ENCODE data around the gene PDAP1. TPM values are rescaled to one million over a fixed set of nuclear protein-coding genes. Genes with fewer than 3 reads are reported as not detected.
"Not testable (repeated sequence)": the region's sequence is repeated elsewhere in the genome, so short reads cannot be mapped to it uniquely, and the experiment has no call there.

PDAP1 gene
- total and polyA plus RNA-seq, 7 experiments from 2014 or later: 38.4 to 104 (median 43.4) TPM

DNA sequence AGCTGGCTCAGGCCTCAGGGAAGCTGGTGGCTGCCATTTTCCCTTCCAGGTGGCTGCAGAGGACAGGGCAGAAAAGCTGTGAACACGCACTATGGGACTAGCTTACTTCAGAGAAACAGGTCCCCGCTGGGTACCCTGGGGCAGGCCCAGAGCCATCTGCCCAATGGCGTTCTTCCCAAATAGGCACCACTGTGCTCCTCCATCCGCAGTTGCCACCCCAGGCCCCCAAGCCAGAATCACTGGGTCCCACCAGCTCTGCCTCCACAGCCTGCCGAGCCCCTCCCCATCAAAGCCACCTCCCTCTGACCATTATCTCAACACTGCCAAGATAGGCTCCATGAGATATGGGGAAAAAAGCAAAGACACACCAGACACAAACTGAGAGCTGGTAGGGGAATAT is 11.8 kb upstream of the PDAP1 start:
- peaks cover 3 to 30% (median 9%) of the 10 kb centered on the region in 5 donors for H3K36me3 Mint-ChIP-seq
- POLR2A ChIA-PET: interaction anchor here (1.4 kb wide), 1 partner anchor 11 kb away, joined by 5 read pairs; the partner anchor contains the start of genes BUD31 and PDAP1

DNA sequence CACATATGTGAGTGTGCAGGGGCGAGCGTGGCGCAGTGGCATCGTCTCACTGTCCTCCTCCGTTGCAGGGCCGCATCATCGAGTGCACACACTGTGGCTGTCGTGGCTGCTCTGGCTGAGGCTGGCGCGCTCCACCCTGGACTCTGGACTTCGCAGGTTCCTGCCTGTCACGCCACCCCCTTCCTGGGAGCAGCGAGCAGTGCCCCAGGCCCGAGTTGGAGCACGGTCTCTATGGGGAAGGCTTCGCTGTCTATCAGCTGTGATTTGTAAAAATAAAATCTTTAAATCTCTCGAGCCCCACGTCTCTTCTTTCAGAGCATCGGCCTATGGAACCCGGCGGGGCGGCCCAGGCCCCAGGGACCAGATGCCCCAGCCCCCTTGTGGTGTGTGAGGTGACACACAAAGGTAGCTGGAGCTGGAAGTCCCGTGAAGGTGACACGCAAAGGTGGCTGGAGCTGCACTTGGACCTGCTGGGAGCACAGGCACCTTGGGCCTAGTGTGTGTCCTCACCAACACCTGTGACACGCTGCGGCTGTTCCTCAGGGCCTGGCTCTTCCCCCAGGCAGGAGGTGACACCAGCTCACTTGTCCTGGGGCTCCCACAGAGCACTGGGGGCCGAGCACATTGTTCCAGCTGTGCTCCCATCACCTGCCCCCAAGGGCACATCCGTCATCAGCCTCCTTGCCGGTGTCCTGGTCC is 11.1 kb upstream of the PDAP1 start:
- peak; percentile 28 for ATAC-seq
- Mint-ChIP-seq H3K27me3 (no peaks in the 10 kb centered on the region), H3K4me1 (peaks cover 0 to 7% (median 0%) of the 10 kb centered on the region in 7 donors), H3K36me3 (peaks cover 7 to 36% (median 15%) of the 10 kb centered on the region in 5 donors), H3K4me3 (no peak overlapping the region), H3K27ac (peak overlapping the region in 1 of 9 donors; percentile 30), H3K9me3 (peaks cover 0 to 1% (median 0%) of the 10 kb centered on the region in 11 donors)
- intact Hi-C loops (cut with micrococcal nuclease): no loop called here
- CTCF ChIA-PET: interaction anchor here (1.4 kb wide), 1 partner anchor 54 kb away, joined by 4 read pairs; no protein-coding TSS in a partner anchor
- H3K9me3 ChIP-seq (ENCODE audit: control insufficient read depth in 2 of 3, low read length in 3 of 3): no peaks in the 10 kb centered on the region
- no peak overlapping the region for H3K27ac ChIP-seq (ENCODE audit: low read depth, low read length)
- no peaks in the 10 kb centered on the region for H3K27me3 ChIP-seq (ENCODE audit: control insufficient read depth in 2 of 2, insufficient read depth in 2 of 2, low read length in 2 of 2)
- H3K4me1 ChIP-seq (ENCODE audit: control insufficient read depth in 2 of 2, insufficient read depth in 2 of 2, low read length in 2 of 2): no peaks in the 10 kb centered on the region
- peaks cover 13 to 89% (median 17%) of the 10 kb centered on the region in 3 experiments for H3K36me3 ChIP-seq (ENCODE audit: control insufficient read depth in 2 of 3, insufficient read depth in 3 of 3, low read length in 3 of 3)
- POLR2A ChIA-PET: interaction anchor here (1.4 kb wide), 1 partner anchor 11 kb away, joined by 5 read pairs; the partner anchor contains the start of genes BUD31 and PDAP1
- no peak overlapping the region for H3K4me3 ChIP-seq (ENCODE audit: low read length)
- no peak for DNase-seq

More for the DNA sequence above, 11.8 kb upstream of the PDAP1 start:
- intact Hi-C loops (cut with micrococcal nuclease): no loop called here
- Mint-ChIP-seq H3K27me3 (no peaks in the 10 kb centered on the region), H3K27ac (peak overlapping the region in 2 of 9 donors; percentile 26 to 59), H3K4me3 (no peak overlapping the region), H3K9me3 (peaks cover 0 to 1% (median 0%) of the 10 kb centered on the region in 11 donors), H3K4me1 (peaks cover 0 to under 1% (median 0%) of the 10 kb centered on the region in 7 donors)
- peak; percentile 9 for ATAC-seq
- CTCF ChIA-PET: interaction anchor here (1.4 kb wide), 1 partner anchor 55 kb away, joined by 4 read pairs; no protein-coding TSS in a partner anchor
- Histone ChIP-seq H3K4me1 (ENCODE audit: control insufficient read depth in 2 of 2, insufficient read depth in 2 of 2, low read length in 2 of 2) (no peaks in the 10 kb centered on the region), H3K27ac (ENCODE audit: low read depth, low read length) (no peak overlapping the region), H3K4me3 (ENCODE audit: low read length) (no peak overlapping the region), H3K9me3 (ENCODE audit: control insufficient read depth in 2 of 3, low read length in 3 of 3) (no peaks in the 10 kb centered on the region), H3K27me3 (ENCODE audit: control insufficient read depth in 2 of 2, insufficient read depth in 2 of 2, low read length in 2 of 2) (no peaks in the 10 kb centered on the region), H3K36me3 (ENCODE audit: control insufficient read depth in 2 of 3, insufficient read depth in 3 of 3, low read length in 3 of 3) (peaks cover 13 to 89% (median 17%) of the 10 kb centered on the region in 3 experiments)
- DNase-seq: no peak

- intact Hi-C loops (cut with micrococcal nuclease): no loop called here
- DNase-seq (no peak), ATAC-seq (no peak)
- Mint-ChIP-seq H3K9me3 (peaks cover 0 to 1% (median 0%) of the 10 kb centered on the region in 11 donors), H3K4me3 (no peak overlapping the region), H3K36me3 (peaks cover 7 to 37% (median 16%) of the 10 kb centered on the region in 5 donors), H3K27ac (peak overlapping the region in 2 of 9 donors; percentile 14 to 26), H3K4me1 (peaks cover under 1 to 9% (median 1%) of the 10 kb centered on the region in 7 donors), H3K27me3 (no peaks in the 10 kb centered on the region)
- no peaks in the 10 kb centered on the region for H3K4me1 ChIP-seq (ENCODE audit: control insufficient read depth in 2 of 2, insufficient read depth in 2 of 2, low read length in 2 of 2)
- no peaks in the 10 kb centered on the region for H3K27me3 ChIP-seq (ENCODE audit: control insufficient read depth in 2 of 2, insufficient read depth in 2 of 2, low read length in 2 of 2)
- POLR2A ChIA-PET: no interaction called here
- H3K9me3 ChIP-seq (ENCODE audit: control insufficient read depth in 2 of 3, low read length in 3 of 3): no peaks in the 10 kb centered on the region
- H3K27ac ChIP-seq (ENCODE audit: low read depth, low read length): no peak overlapping the region
- CTCF ChIA-PET: no interaction called here
- H3K4me3 ChIP-seq (ENCODE audit: low read length): no peak overlapping the region
- H3K36me3 ChIP-seq (ENCODE audit: control insufficient read depth in 2 of 3, insufficient read depth in 3 of 3, low read length in 3 of 3): peaks cover 13 to 85% (median 17%) of the 10 kb centered on the region in 3 experiments
These were observed 9.9 kb upstream of the PDAP1 start for GRCh38 chr7:99418260-99418659.

GRCh38 chr7:99415513-99416127 is 7.2 kb upstream of the PDAP1 start:
- POLR2A ChIA-PET: interaction anchor here (1.0 to 1.2 kb wide), 2 partner anchors 41 to 51 kb away, joined by 3 read pairs; partner anchors contain the start of gene ARPC1B
- Mint-ChIP-seq H3K36me3 (peaks cover 7 to 43% (median 28%) of the 10 kb centered on the region in 5 donors), H3K27ac (peak overlapping the region in 2 of 9 donors; percentile 14 to 70), H3K4me1 (peaks cover 10 to 22% (median 16%) of the 10 kb centered on the region in 7 donors)
- H3K4me3 ChIP-seq (ENCODE audit: low read length); CTCF ChIA-PET; H3K27ac ChIP-seq (ENCODE audit: low read depth, low read length); DNase-seq; H3K4me1 ChIP-seq (ENCODE audit: control insufficient read depth in 2 of 2, insufficient read depth in 2 of 2, low read length in 2 of 2); H3K9me3 ChIP-seq (ENCODE audit: control insufficient read depth in 2 of 3, low read length in 3 of 3); H3K9me3 Mint-ChIP-seq; ATAC-seq; H3K27me3 Mint-ChIP-seq; H3K4me3 Mint-ChIP-seq; intact Hi-C loops (cut with micrococcal nuclease); H3K27me3 ChIP-seq (ENCODE audit: control insufficient read depth in 2 of 2, insufficient read depth in 2 of 2, low read length in 2 of 2): not testable (repeated sequence)
- H3K36me3 ChIP-seq (ENCODE audit: control insufficient read depth in 2 of 3, insufficient read depth in 3 of 3, low read length in 3 of 3): peaks cover 27 to 88% (median 29%) of the 10 kb centered on the region in 3 experiments

DNA sequence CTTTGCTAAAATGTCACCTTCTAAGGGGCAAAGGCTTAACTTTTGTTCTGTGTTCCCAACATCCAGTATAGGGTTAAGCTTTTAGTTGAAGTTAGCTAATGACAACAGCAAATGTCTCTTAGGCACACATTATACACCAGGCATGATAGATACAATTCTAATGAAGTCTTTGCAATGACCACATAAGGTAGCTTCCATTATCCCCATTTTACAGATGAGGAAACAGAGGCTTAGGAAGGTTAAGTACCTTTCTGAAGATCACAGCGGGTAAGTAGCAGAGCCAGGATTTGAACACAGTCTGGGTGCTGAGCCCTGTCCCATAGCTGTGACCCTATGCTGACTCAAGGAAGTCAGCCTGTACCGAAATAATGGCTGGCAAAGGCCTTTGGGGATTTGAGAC is 2.2 kb upstream of the PDAP1 start:
- H3K36me3 Mint-ChIP-seq: peaks cover 7 to 23% (median 19%) of the 10 kb centered on the region in 5 donors
- POLR2A ChIA-PET: interaction anchor here (0.5 to 5.0 kb wide), 4 partner anchors 12 to 146 kb away, joined by 3 to 62 read pairs (median 4); partner anchors contain the start of gene ARPC1B
- H3K36me3 ChIP-seq (ENCODE audit: control insufficient read depth in 2 of 3, insufficient read depth in 3 of 3, low read length in 3 of 3): peaks cover 16 to 51% (median 18%) of the 10 kb centered on the region in 3 experiments

GRCh38 chr7:99409806-99410205 is 1.4 kb upstream of the PDAP1 start:
- H3K4me1 Mint-ChIP-seq: peaks cover 32 to 61% (median 43%) of the 10 kb centered on the region in 7 donors
- CTCF ChIA-PET: interaction anchor here (0.9 to 1.1 kb wide), 2 partner anchors 48 to 50 kb away, joined by 3 read pairs; no protein-coding TSS in a partner anchor

More for the DNA sequence above, 2.2 kb upstream of the PDAP1 start:
- peaks cover 0 to 2% (median 0%) of the 10 kb centered on the region in 11 donors for H3K9me3 Mint-ChIP-seq
- DNase-seq (no peak), ATAC-seq (no peak)
- CTCF ChIA-PET: no interaction called here
- Histone ChIP-seq H3K27me3 (ENCODE audit: control insufficient read depth in 2 of 2, insufficient read depth in 2 of 2, low read length in 2 of 2) (no peaks in the 10 kb centered on the region), H3K9me3 (ENCODE audit: control insufficient read depth in 2 of 3, low read length in 3 of 3) (no peaks in the 10 kb centered on the region), H3K4me1 (ENCODE audit: control insufficient read depth in 2 of 2, insufficient read depth in 2 of 2, low read length in 2 of 2) (peaks cover 26 to 35% of the 10 kb centered on the region in 2 donors), H3K27ac (ENCODE audit: low read depth, low read length) (peak overlapping the region; percentile 93), H3K4me3 (ENCODE audit: low read length) (no peak overlapping the region)
- peak overlapping the region; percentile 41 to 97 (median 94) for H3K27ac Mint-ChIP-seq
- intact Hi-C loops (cut with micrococcal nuclease): no loop called here
- H3K4me1 Mint-ChIP-seq: peaks cover 37 to 61% (median 44%) of the 10 kb centered on the region in 7 donors
- no peaks in the 10 kb centered on the region for H3K27me3 Mint-ChIP-seq
- peak overlapping the region; percentile 91 to 98 (median 96) for H3K4me3 Mint-ChIP-seq

More at GRCh38 chr7:99409806-99410205, 1.4 kb upstream of the PDAP1 start:
- Mint-ChIP-seq H3K4me3 (peak overlapping the region; percentile 91 to 98 (median 96)), H3K27ac (peak overlapping the region; percentile 94 to 97 (median 97)), H3K9me3 (peaks cover 0 to 2% (median 0%) of the 10 kb centered on the region in 11 donors), H3K27me3 (no peaks in the 10 kb centered on the region), H3K36me3 (peaks cover 6 to 17% (median 14%) of the 10 kb centered on the region in 5 donors)
- POLR2A ChIA-PET: interaction anchor here (1.3 to 5.0 kb wide), 7 partner anchors 11 to 530 kb away, joined by 4 to 62 read pairs (median 25); partner anchors contain the start of genes ARPC1A, ARPC1B and ZNF394
- H3K9me3 ChIP-seq (ENCODE audit: control insufficient read depth in 2 of 3, low read length in 3 of 3): no peaks in the 10 kb centered on the region
- DNase-seq (no peak), ATAC-seq (no peak)
- H3K36me3 ChIP-seq (ENCODE audit: control insufficient read depth in 2 of 3, insufficient read depth in 3 of 3, low read length in 3 of 3): peaks cover 16 to 46% (median 18%) of the 10 kb centered on the region in 3 experiments
- no peaks in the 10 kb centered on the region for H3K27me3 ChIP-seq (ENCODE audit: control insufficient read depth in 2 of 2, insufficient read depth in 2 of 2, low read length in 2 of 2)
- H3K4me3 ChIP-seq (ENCODE audit: low read length): peak overlapping the region; percentile 89
- H3K4me1 ChIP-seq (ENCODE audit: control insufficient read depth in 2 of 2, insufficient read depth in 2 of 2, low read length in 2 of 2): peaks cover 26 to 37% of the 10 kb centered on the region in 2 donors
- H3K27ac ChIP-seq (ENCODE audit: low read depth, low read length): peak overlapping the region; percentile 93
- intact Hi-C loops (cut with micrococcal nuclease): loop anchor here (1.0 to 10.0 kb wide), 9 partner anchors 28 to 675 kb away; partner anchors contain the start of genes ZNF3 (in 2 of the 2), ZSCAN25 (in 2 of the 2), ARPC1B (in 1 of the 2) and COPS6 (in 1 of the 2)
